Measurements from ENCODE around the gene NEURL4. TPM values are rescaled to one million over a fixed set of nuclear protein-coding genes. Genes with fewer than 3 reads are reported as not detected.

NEURL4 gene
- total and polyA plus RNA-seq, 2 donors (not counting 3 experiments of a cell fraction or from before 2014, with no cell fraction given) = 32.0 to 44.9 TPM

- BruUV-seq (replicated peaks) = no TSS peak
- no peaks in the 10 kb centered on the region for H4K20me1 ChIP-seq (replicated peaks; ENCODE audit: control insufficient read depth, extremely low read depth, insufficient read depth, low read length)
- TF ChIP-seq EZH2 (IDR thresholded peaks at IDR 0.05; ENCODE audit: borderline replicate concordance, low read depth, low read length, severe bottlenecking) (no peak), MYC (IDR thresholded peaks at IDR 0.05; ENCODE audit: low read depth, low read length) (no peak), POLR2A (IDR thresholded peaks at IDR 0.05; ENCODE audit: low read depth, low read length) (no peak), JUN (IDR thresholded peaks at IDR 0.05; ENCODE audit: borderline replicate concordance, insufficient read depth, insufficient read length, low read depth) (no peak), GATA2 (IDR thresholded peaks at IDR 0.05; ENCODE audit: insufficient read depth, insufficient read length, low read depth, low read length) (no peak), FOS (IDR thresholded peaks at IDR 0.05; ENCODE audit: borderline replicate concordance, insufficient read depth, low read length) (no peak), POLR2AphosphoS5 (IDR thresholded peaks at IDR 0.05; ENCODE audit: insufficient read depth, low read depth, low read length) (no peak)
- TF ChIP-seq, protein P1, sequence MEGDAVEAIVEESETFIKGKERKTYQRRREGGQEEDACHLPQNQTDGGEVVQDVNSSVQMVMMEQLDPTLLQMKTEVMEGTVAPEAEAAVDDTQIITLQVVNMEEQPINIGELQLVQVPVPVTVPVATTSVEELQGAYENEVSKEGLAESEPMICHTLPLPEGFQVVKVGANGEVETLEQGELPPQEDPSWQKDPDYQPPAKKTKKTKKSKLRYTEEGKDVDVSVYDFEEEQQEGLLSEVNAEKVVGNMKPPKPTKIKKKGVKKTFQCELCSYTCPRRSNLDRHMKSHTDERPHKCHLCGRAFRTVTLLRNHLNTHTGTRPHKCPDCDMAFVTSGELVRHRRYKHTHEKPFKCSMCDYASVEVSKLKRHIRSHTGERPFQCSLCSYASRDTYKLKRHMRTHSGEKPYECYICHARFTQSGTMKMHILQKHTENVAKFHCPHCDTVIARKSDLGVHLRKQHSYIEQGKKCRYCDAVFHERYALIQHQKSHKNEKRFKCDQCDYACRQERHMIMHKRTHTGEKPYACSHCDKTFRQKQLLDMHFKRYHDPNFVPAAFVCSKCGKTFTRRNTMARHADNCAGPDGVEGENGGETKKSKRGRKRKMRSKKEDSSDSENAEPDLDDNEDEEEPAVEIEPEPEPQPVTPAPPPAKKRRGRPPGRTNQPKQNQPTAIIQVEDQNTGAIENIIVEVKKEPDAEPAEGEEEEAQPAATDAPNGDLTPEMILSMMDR (IDR thresholded peaks at IDR 0.05; ENCODE audit: extremely low read depth in 1 of 2, insufficient read depth in 1 of 2, low read depth in 1 of 2, low read length in 2 of 2) = no peak
- TF ChIP-seq, protein P2, sequence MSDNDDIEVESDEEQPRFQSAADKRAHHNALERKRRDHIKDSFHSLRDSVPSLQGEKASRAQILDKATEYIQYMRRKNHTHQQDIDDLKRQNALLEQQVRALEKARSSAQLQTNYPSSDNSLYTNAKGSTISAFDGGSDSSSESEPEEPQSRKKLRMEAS (IDR thresholded peaks at IDR 0.05; ENCODE audit: insufficient read depth, insufficient read length) = no peak
- no peak for FAIRE-seq
- no peaks in the 10 kb centered on the region for H3K79me2 ChIP-seq (ENCODE audit: control insufficient read depth, insufficient read depth, low read length)
- no peak overlapping the region for H3K27ac ChIP-seq (ENCODE audit: insufficient read depth, low read depth, low read length)
- H3K9me1 ChIP-seq (replicated peaks; ENCODE audit: control insufficient read depth, extremely low read depth, insufficient read depth, low read length) = no peaks in the 10 kb centered on the region
- dilution Hi-C loops (cut with MboI; ENCODE audit: extremely low pct_ligation_motif_present, low sequenced_read_pairs) (no loop called here), intact Hi-C loops (cut with micrococcal nuclease) (no loop called here)
- no peaks in the 10 kb centered on the region for H3K36me3 ChIP-seq (ENCODE audit: control insufficient read depth in 2 of 2, extremely low read depth in 1 of 2, insufficient read depth in 2 of 2, low read length in 2 of 2)
- H3K4me1 ChIP-seq (ENCODE audit: control insufficient read depth, extremely low read depth, insufficient read depth, low read length) = no peaks in the 10 kb centered on the region
- H3K4me2 ChIP-seq (ENCODE audit: insufficient read depth, low read length) = no peak overlapping the region
- H3K27me3 ChIP-seq (ENCODE audit: control insufficient read depth in 2 of 2, insufficient read depth in 2 of 2, low read length in 2 of 2) = peaks cover 2 to 3% of the 10 kb centered on the region in 2 experiments
- no peak overlapping the region for H3K9ac ChIP-seq (replicated peaks; ENCODE audit: extremely low read depth, insufficient read depth, low read length)
- no peak overlapping the region for H3K4me3 ChIP-seq (replicated peaks in 1 of 3; ENCODE audit: insufficient read depth in 1 of 3, low read depth in 1 of 3, low read length in 3 of 3)
- no peak for DNase-seq (ENCODE audit: low read depth, low spot score)
- ChIA-PET POLR2A (no interaction called here), CTCF (interaction anchor here (0.6 to 4.6 kb wide), 4 partner anchors 10 to 66 kb away, joined by 3 to 19 read pairs (median 4); partner anchors contain the start of gene TMEM95)
- H2AFZ ChIP-seq (ENCODE audit: low read depth, low read length) = no peak overlapping the region
- H3K9me3 ChIP-seq (replicated peaks; ENCODE audit: control insufficient read depth, insufficient read depth, low read length) = no peaks in the 10 kb centered on the region
These were observed 41.7 kb upstream of the NEURL4 start for GRCh38 chr17:7370853-7371252.

All from endothelial cell of umbilical vein (primary cell).